ENCODE data around the gene POLG.

The POLG gene

GRCh38 chr15:89364741-89365450 lies 30.3 kb upstream of the POLG start:
- no peak overlapping the region for H3K4me3 ChIP-seq (replicated peaks; ENCODE audit: low read depth, low read length)
- DNase-seq (ENCODE audit: extremely low read depth, low read depth): no peak
- TF ChIP-seq CTCF (IDR thresholded peaks at IDR 0.05; ENCODE audit: low read depth, low read length, missing control alignments): no peak

GRCh38 chr15:89364341-89364740 lies 29.7 kb upstream of the POLG start:
- H3K4me3 ChIP-seq (replicated peaks; ENCODE audit: low read depth, low read length): no peak overlapping the region
- no peak for TF ChIP-seq CTCF (IDR thresholded peaks at IDR 0.05; ENCODE audit: low read depth, low read length, missing control alignments)
- no peak for DNase-seq (ENCODE audit: extremely low read depth, low read depth)

GRCh38 chr15:89363770-89364169 lies 29.1 kb upstream of the POLG start:
- DNase-seq (ENCODE audit: extremely low read depth, low read depth): no peak
- no peak for TF ChIP-seq CTCF (IDR thresholded peaks at IDR 0.05; ENCODE audit: low read depth, low read length, missing control alignments)
- H3K4me3 ChIP-seq (replicated peaks; ENCODE audit: low read depth, low read length): no peak overlapping the region

- no peak overlapping the region for H3K4me3 ChIP-seq (replicated peaks; ENCODE audit: low read depth, low read length)
- no peak for DNase-seq (ENCODE audit: extremely low read depth, low read depth)
- no peak for TF ChIP-seq CTCF (IDR thresholded peaks at IDR 0.05; ENCODE audit: low read depth, low read length, missing control alignments)
These were observed 28.5 kb upstream of the POLG start for GRCh38 chr15:89363133-89363532.

- no peak for DNase-seq (ENCODE audit: extremely low read depth, low read depth)
- no peak for TF ChIP-seq CTCF (IDR thresholded peaks at IDR 0.05; ENCODE audit: low read depth, low read length, missing control alignments)
- H3K4me3 ChIP-seq (replicated peaks; ENCODE audit: low read depth, low read length): no peak overlapping the region
These were observed 27.8 kb upstream of the POLG start for GRCh38 chr15:89362203-89363101.

- TF ChIP-seq CTCF (IDR thresholded peaks at IDR 0.05; ENCODE audit: low read depth, low read length, missing control alignments): no peak
- DNase-seq (ENCODE audit: extremely low read depth, low read depth): peak; percentile 6
- H3K4me3 ChIP-seq (replicated peaks; ENCODE audit: low read depth, low read length): no peak overlapping the region
These were observed 27.0 kb upstream of the POLG start for GRCh38 chr15:89361451-89362202.
